ENCODE data around the gene TUBB2B.

Gene TUBB2B

GRCh38 chr6:3227363-3228045 is at the start of gene TUBB2B:
Gene TUBB2B (minus strand): TSS chr6:3227653. CDS start chr6:3227543, 110 bp downstream.
- DNase-seq (ENCODE audit: low spot score), result no peak

GRCh38 chr6:3277251-3277650 is 49.8 kb upstream of the TUBB2B start:
- DNase-seq (ENCODE audit: low spot score), result no peak

- DNase-seq (ENCODE audit: low spot score), result no peak
These were observed 49.0 kb upstream of the TUBB2B start for GRCh38 chr6:3276174-3277167.

GRCh38 chr6:3273707-3274521 is 46.5 kb upstream of the TUBB2B start:
- no peak for DNase-seq (ENCODE audit: low spot score)

GRCh38 chr6:3272911-3273547 is 45.6 kb upstream of the TUBB2B start:
- DNase-seq (ENCODE audit: low spot score), result no peak

- DNase-seq (ENCODE audit: low spot score), result no peak
These were observed 44.3 kb upstream of the TUBB2B start for GRCh38 chr6:3271756-3272155.

GRCh38 chr6:3270258-3270657 is 42.8 kb upstream of the TUBB2B start:
- no peak for DNase-seq (ENCODE audit: low spot score)

GRCh38 chr6:3269281-3269975 is 42.0 kb upstream of the TUBB2B start:
- no peak for DNase-seq (ENCODE audit: low spot score)

- no peak for DNase-seq (ENCODE audit: low spot score)
These were observed 41.2 kb upstream of the TUBB2B start for GRCh38 chr6:3268680-3269079.

- no peak for DNase-seq (ENCODE audit: low spot score)
These were observed 39.7 kb upstream of the TUBB2B start for GRCh38 chr6:3267162-3267561.

- no peak for DNase-seq (ENCODE audit: low spot score)
These were observed 38.7 kb upstream of the TUBB2B start for GRCh38 chr6:3266170-3266569.

- DNase-seq (ENCODE audit: low spot score), result no peak
These were observed 38.2 kb upstream of the TUBB2B start for GRCh38 chr6:3265671-3266070.

GRCh38 chr6:3264356-3264755 is 36.9 kb upstream of the TUBB2B start:
- DNase-seq (ENCODE audit: low spot score), result no peak

- DNase-seq (ENCODE audit: low spot score), result no peak
These were observed 35.6 kb upstream of the TUBB2B start for GRCh38 chr6:3263096-3263495.

GRCh38 chr6:3261921-3262320 is 34.5 kb upstream of the TUBB2B start:
- no peak for DNase-seq (ENCODE audit: low spot score)

- no peak for DNase-seq (ENCODE audit: low spot score)
These were observed 34.0 kb upstream of the TUBB2B start for GRCh38 chr6:3261518-3261820.

GRCh38 chr6:3260772-3261517 is 33.5 kb upstream of the TUBB2B start:
- no peak for DNase-seq (ENCODE audit: low spot score)

GRCh38 chr6:3260296-3260695 is 32.8 kb upstream of the TUBB2B start:
- DNase-seq (ENCODE audit: low spot score), result no peak

GRCh38 chr6:3259491-3259958 is 32.1 kb upstream of the TUBB2B start:
- DNase-seq (ENCODE audit: low spot score), result peak; percentile 41

GRCh38 chr6:3258720-3259490 is 31.5 kb upstream of the TUBB2B start, which contains the start of gene PSMG4:
Gene PSMG4 (plus strand): TSS chr6:3258947. CDS start chr6:3259023, 76 bp downstream.
- DNase-seq (ENCODE audit: low spot score), result peak; percentile 86

All from hematopoietic multipotent progenitor cell treated with erythropoietin and hydrocortisone succinate and interleukin-3 and kit ligand, for 17 days (in vitro differentiated cells).